T-cell (primary cell): ENCODE measurements around the gene RALGAPA2. TPM values are rescaled to one million over a fixed set of nuclear protein-coding genes. Genes with fewer than 3 reads are reported as not detected.

Experiments used
- ATAC-seq, 4 experiments: fragments of 200-7000 bp in 3 of 4; fragments of 150-1000 bp in 1 of 4; cut with Tn5 transposase; replicated peaks in 1 of 4; 1 replicate in 3 of 4; 2 replicates in 1 of 4; pipeline ENCODE4 v1.10.0; 2021; ENCODE audit warnings: moderate library complexity in 3 of 4, mild to moderate bottlenecking in 2 of 4, moderate number of reproducible peaks in 1 of 4
- CTCF ChIA-PET, 2 donors: fragments of 300-600 bp; sonication (Branson Sonifier 250); formaldehyde crosslinking; loops; one replicate each; lab custom pipeline; 2022; ENCODE audit warnings: antibody characterized with exemption in 2 of 2; lab: Charles Lee
- POLR2A ChIA-PET, 2 donors: fragments of 300-600 bp; sonication (Branson Sonifier 250); formaldehyde crosslinking; loops; one replicate each; lab custom pipeline; 2022; ENCODE audit warnings: antibody characterized with exemption in 2 of 2; lab: Charles Lee
- DNase-seq, 35 experiments: peaks; one replicate each; pipeline versions ENCODE4 v3.0.0 to v3.0.0-alpha.2; 2013 to 2023
- H3K27ac ChIP-seq: one replicate; pipeline ENCODE4 v1.5.1; 2013; ENCODE audit warnings: low read length
- H3K27me3 ChIP-seq, 2 experiments: replicated peaks in 1 of 2; 1 replicate in 1 of 2; 2 replicates in 1 of 2; pipeline versions ENCODE4 v1.6.1 to v1.7.0; 2013; ENCODE audit warnings: low read length in 1 of 2, mixed read lengths in 1 of 2; ENCODE audit not compliant: control insufficient read depth in 2 of 2, insufficient read depth in 2 of 2; ENCODE audit errors: extremely low read depth in 1 of 2
- H3K36me3 ChIP-seq, 2 donors: 1 replicate in 1 of 2; 2 replicates in 1 of 2; pipeline versions ENCODE4 v1.6.1 to v1.7.0; 2013; ENCODE audit warnings: low read length in 1 of 2; ENCODE audit not compliant: control insufficient read depth in 2 of 2, insufficient read depth in 1 of 2; ENCODE audit errors: extremely low read depth in 1 of 2
- H3K4me1 ChIP-seq, 2 experiments: 1 replicate in 1 of 2; 2 replicates in 1 of 2; pipeline versions ENCODE4 v1.6.1 to v1.7.0; 2013; ENCODE audit warnings: low read length in 2 of 2, mixed read lengths in 1 of 2; ENCODE audit not compliant: insufficient read depth in 2 of 2, control insufficient read depth in 1 of 2; ENCODE audit errors: extremely low read depth in 1 of 2
- H3K4me3 ChIP-seq, 2 donors: 1 replicate in 1 of 2; 2 replicates in 1 of 2; pipeline versions ENCODE4 v1.5.1 to v1.7.0; 2013; ENCODE audit warnings: mild to moderate bottlenecking in 2 of 2, low read length in 1 of 2, moderate library complexity in 1 of 2; ENCODE audit not compliant: control insufficient read depth in 1 of 2; ENCODE audit errors: extremely low read depth in 1 of 2
- H3K9me3 ChIP-seq: 2 replicates; pipeline ENCODE4 v1.7.0; 2013
- H3K27ac Mint-ChIP-seq, 2 donors: one replicate each; pipeline ENCODE4 v1.8.0; 2020 to 2021; ENCODE audit warnings: mild to moderate bottlenecking in 2 of 2, mixed read lengths in 2 of 2
- H3K27me3 Mint-ChIP-seq, 2 donors: one replicate each; pipeline ENCODE4 v1.8.0; 2021 to 2022; ENCODE audit warnings: mixed read lengths in 2 of 2
- H3K36me3 Mint-ChIP-seq: one replicate; pipeline ENCODE4 v1.8.0; 2021; ENCODE audit warnings: mixed read lengths
- H3K4me1 Mint-ChIP-seq, 3 donors: one replicate each; pipeline ENCODE4 v1.8.0; 2020 to 2022; ENCODE audit warnings: mixed read lengths in 3 of 3, mild to moderate bottlenecking in 1 of 3
- H3K4me3 Mint-ChIP-seq, 3 donors: one replicate each; pipeline ENCODE4 v1.8.0; 2020 to 2022; ENCODE audit warnings: mild to moderate bottlenecking in 3 of 3, mixed read lengths in 3 of 3, moderate library complexity in 3 of 3
- H3K9me3 Mint-ChIP-seq, 3 donors: one replicate each; pipeline ENCODE4 v1.8.0; 2020 to 2022; ENCODE audit warnings: mixed read lengths in 3 of 3
- WGBS: methylation state at CpG from one replicate; pipeline ENCODE4 v1.1.5; 2013; ENCODE audit warnings: missing lambda C conversion rate; ENCODE audit not compliant: insufficient coverage; 5-methylcytosine and 5-hydroxymethylcytosine counted together
- total RNA-seq, 35 experiments: library from RNA in 6 of 35; stranded (reverse) in 6 of 35; fragments of 120-200 nt in 1 of 35; gene quantifications; one replicate each; pipeline versions ENCODE4 v1.2.1 to v1.2.4 and lab custom pipeline; 2013 to 2026

Gene RALGAPA2
- total RNA-seq, 5 donors from 2014 or later (not counting 1 experiment from before 2014, with no cell fraction given), result 28.0 to 36.1 (median 31.7) TPM

- ChIA-PET CTCF (no interaction called here), POLR2A (no interaction called here)
- ATAC-seq (no peak), DNase-seq (no peak)
- no peak overlapping the region for H3K4me3 Mint-ChIP-seq
- Histone ChIP-seq H3K4me3 (no peak overlapping the region), H3K27ac (no peak overlapping the region), H3K27me3 (no peaks in the 10 kb centered on the region), H3K36me3 (peaks cover 0 to 3% of the 10 kb centered on the region in 2 donors), H3K9me3 (no peaks in the 10 kb centered on the region), H3K4me1 (no peaks in the 10 kb centered on the region)
- no peak overlapping the region for H3K27ac Mint-ChIP-seq
- H3K9me3 Mint-ChIP-seq, result no peaks in the 10 kb centered on the region
- no peaks in the 10 kb centered on the region for H3K27me3 Mint-ChIP-seq
- H3K4me1 Mint-ChIP-seq, result peaks cover 0 to 10% (median 0%) of the 10 kb centered on the region in 3 donors
- 84% methylated on average over 10 of the region's 11 CpGs for WGBS
- H3K36me3 Mint-ChIP-seq, result peaks cover 39% of the 10 kb centered on the region
Observed at GRCh38 chr20:20427227-20427864, 285.1 kb downstream of the RALGAPA2 start.

DNA sequence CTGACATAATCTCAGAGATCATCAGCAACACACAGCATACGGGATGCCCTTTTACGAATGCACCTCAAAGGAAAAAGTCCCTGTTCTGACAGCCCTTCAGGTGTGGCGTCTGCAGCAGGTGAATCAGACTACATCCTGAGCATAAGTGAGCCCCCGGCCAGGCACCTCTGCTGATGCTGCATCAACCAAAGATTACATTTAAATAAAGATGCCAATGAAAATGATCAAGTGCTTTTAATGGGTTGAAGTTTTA, 285.9 kb downstream of the RALGAPA2 start:
- Histone ChIP-seq H3K27ac (no peak overlapping the region), H3K36me3 (peaks cover 0 to 3% of the 10 kb centered on the region in 2 donors), H3K4me1 (no peaks in the 10 kb centered on the region), H3K9me3 (no peaks in the 10 kb centered on the region), H3K4me3 (no peak overlapping the region), H3K27me3 (no peaks in the 10 kb centered on the region)
- H3K4me3 Mint-ChIP-seq, result no peak overlapping the region
- H3K36me3 Mint-ChIP-seq, result peaks cover 39% of the 10 kb centered on the region
- WGBS, result 20% methylated on average over 2 of the region's 4 CpGs
- POLR2A ChIA-PET, result no interaction called here
- CTCF ChIA-PET, result no interaction called here
- ATAC-seq (no peak), DNase-seq (no peak)
- no peaks in the 10 kb centered on the region for H3K9me3 Mint-ChIP-seq
- no peaks in the 10 kb centered on the region for H3K27me3 Mint-ChIP-seq
- H3K4me1 Mint-ChIP-seq, result peaks cover 0 to 10% (median 0%) of the 10 kb centered on the region in 3 donors
- no peak overlapping the region for H3K27ac Mint-ChIP-seq

DNA sequence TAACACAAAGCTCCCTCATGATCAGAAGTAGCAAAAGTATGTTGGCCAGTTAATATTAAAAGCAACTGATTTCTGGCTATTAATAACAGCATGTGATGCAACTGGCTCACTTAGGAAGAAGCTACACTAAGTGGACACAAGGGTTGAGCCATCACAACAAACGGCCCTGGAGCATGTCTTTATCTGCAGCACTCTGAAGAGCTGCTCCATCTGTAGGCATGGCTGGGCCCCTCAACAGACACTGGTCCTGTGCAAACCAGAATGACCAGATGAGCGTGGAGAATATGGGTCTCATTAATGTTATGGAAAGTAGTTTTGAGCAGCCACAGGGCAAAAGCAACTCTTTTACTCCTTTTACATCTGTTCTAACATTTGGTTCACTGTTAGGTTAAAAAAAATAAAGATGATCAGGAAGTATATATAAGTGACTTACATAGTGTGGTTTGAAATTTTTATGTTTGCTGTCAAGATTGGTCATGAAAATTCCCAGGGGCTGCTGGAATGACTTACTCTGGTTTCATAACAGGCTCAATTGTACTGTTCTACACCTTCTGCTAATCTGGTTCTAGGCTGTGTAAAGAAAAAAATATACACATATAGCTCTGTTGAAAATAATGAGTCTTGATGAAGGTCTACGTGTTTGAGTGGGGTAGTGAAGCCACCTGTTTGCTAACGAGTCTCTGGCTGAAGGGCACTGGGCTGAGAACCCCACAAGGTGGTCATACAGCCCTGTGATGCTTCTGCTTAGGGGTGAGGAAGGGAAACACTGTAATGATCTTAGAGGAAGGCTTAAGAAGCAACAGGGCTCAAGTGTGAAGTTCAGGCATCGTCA, 286.4 kb downstream of the RALGAPA2 start:
- CTCF ChIA-PET, result no interaction called here
- 67% methylated on average over 4 of the region's 5 CpGs for WGBS
- H3K27ac Mint-ChIP-seq, result no peak overlapping the region

DNA sequence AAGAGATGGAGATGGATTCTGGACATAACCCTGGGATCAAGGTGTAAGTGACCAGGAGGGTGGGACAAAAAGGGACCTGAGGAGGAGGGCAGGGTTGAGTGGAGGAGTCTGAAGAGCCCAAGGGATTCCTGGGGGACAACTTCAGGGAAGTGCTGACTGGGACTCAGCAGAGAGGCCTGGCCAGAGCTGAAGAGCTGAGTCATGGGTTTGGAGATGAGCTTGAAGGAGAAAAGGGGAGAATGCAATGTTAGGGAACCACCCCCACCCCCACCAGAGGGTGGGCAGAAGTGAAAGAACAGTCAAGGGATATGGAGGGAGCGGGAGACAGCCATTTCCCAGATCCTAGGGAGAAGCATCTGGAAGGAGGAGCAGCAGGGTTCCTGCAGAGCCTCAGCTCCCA, 289.3 kb downstream of the RALGAPA2 start:
- H3K9me3 ChIP-seq, result no peaks in the 10 kb centered on the region
- H3K4me3 ChIP-seq, result no peak overlapping the region
- DNase-seq (no peak), ATAC-seq (no peak)
- no peaks in the 10 kb centered on the region for H3K27me3 ChIP-seq
- WGBS, result no CpG with 5 or more reads among the region's 1 CpG
- Mint-ChIP-seq H3K27me3 (no peaks in the 10 kb centered on the region), H3K36me3 (peaks cover 40% of the 10 kb centered on the region), H3K4me1 (peaks cover 0 to 13% (median 0%) of the 10 kb centered on the region in 3 donors), H3K27ac (no peak overlapping the region), H3K9me3 (no peaks in the 10 kb centered on the region), H3K4me3 (no peak overlapping the region)
- peaks cover 0 to 3% of the 10 kb centered on the region in 2 donors for H3K36me3 ChIP-seq
- no peak overlapping the region for H3K27ac ChIP-seq
- ChIA-PET CTCF (no interaction called here), POLR2A (no interaction called here)
- no peaks in the 10 kb centered on the region for H3K4me1 ChIP-seq

More for the DNA sequence above, 286.4 kb downstream of the RALGAPA2 start:
- Histone ChIP-seq H3K36me3 (peaks cover 0 to 3% of the 10 kb centered on the region in 2 donors), H3K27ac (no peak overlapping the region), H3K4me1 (no peaks in the 10 kb centered on the region), H3K9me3 (no peaks in the 10 kb centered on the region), H3K4me3 (no peak overlapping the region), H3K27me3 (no peaks in the 10 kb centered on the region)
- H3K4me1 Mint-ChIP-seq, result peaks cover 0 to 10% (median 0%) of the 10 kb centered on the region in 3 donors
- H3K9me3 Mint-ChIP-seq, result no peaks in the 10 kb centered on the region
- H3K27me3 Mint-ChIP-seq, result no peaks in the 10 kb centered on the region
- peaks cover 38% of the 10 kb centered on the region for H3K36me3 Mint-ChIP-seq
- H3K4me3 Mint-ChIP-seq, result no peak overlapping the region
- POLR2A ChIA-PET, result no interaction called here
- DNase-seq (no peak), ATAC-seq (no peak)

- Mint-ChIP-seq H3K27ac (no peak overlapping the region), H3K4me1 (peaks cover 0 to 11% (median 0%) of the 10 kb centered on the region in 3 donors), H3K27me3 (no peaks in the 10 kb centered on the region), H3K4me3 (no peak overlapping the region), H3K36me3 (peaks cover 36% of the 10 kb centered on the region), H3K9me3 (no peaks in the 10 kb centered on the region)
- POLR2A ChIA-PET, result no interaction called here
- H3K36me3 ChIP-seq, result peaks cover 0 to 5% of the 10 kb centered on the region in 2 donors
- no peaks in the 10 kb centered on the region for H3K4me1 ChIP-seq
- CTCF ChIA-PET, result no interaction called here
- DNase-seq (no peak), ATAC-seq (no peak)
- WGBS, result no CpG with 5 or more reads among the region's 8 CpGs
- H3K9me3 ChIP-seq, result no peaks in the 10 kb centered on the region
- no peak overlapping the region for H3K27ac ChIP-seq
- no peak overlapping the region for H3K4me3 ChIP-seq
- no peaks in the 10 kb centered on the region for H3K27me3 ChIP-seq
Observed at GRCh38 chr20:20417876-20418676, 294.4 kb downstream of the RALGAPA2 start.

DNA sequence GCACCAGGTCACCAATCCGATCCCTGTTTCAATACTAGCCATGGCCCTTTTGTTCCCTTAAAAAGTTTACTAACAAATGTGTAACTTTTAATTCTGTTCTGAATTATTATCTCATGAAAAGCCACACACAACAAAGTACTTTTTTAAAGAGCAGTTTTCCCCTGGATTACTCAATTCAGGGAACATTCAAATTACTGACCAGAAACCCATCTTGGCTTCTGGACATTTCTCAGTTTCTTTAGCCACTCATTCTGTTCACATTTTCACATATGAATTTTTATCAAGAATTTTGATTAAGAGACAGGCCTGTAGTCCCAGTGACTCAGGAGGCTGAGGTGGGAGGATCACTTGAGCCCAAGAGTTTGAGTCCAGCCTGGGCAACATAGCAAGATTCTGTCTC, 297.1 kb downstream of the RALGAPA2 start:
- H3K9me3 ChIP-seq, result no peaks in the 10 kb centered on the region
- Mint-ChIP-seq H3K36me3 (peaks cover 33% of the 10 kb centered on the region), H3K9me3 (no peaks in the 10 kb centered on the region), H3K4me1 (peaks cover 0 to 6% (median 0%) of the 10 kb centered on the region in 3 donors), H3K4me3 (no peak overlapping the region), H3K27me3 (no peaks in the 10 kb centered on the region), H3K27ac (no peak overlapping the region)
- ChIA-PET POLR2A (no interaction called here), CTCF (no interaction called here)
- H3K27ac ChIP-seq, result no peak overlapping the region
- H3K36me3 ChIP-seq, result peaks cover 0 to 9% of the 10 kb centered on the region in 2 donors
- ATAC-seq (no peak), DNase-seq (no peak)
- no peak overlapping the region for H3K4me3 ChIP-seq
- no peaks in the 10 kb centered on the region for H3K27me3 ChIP-seq
- H3K4me1 ChIP-seq, result no peaks in the 10 kb centered on the region
- no CpG with 5 or more reads among the region's 1 CpG for WGBS
